GM18909 (cell line): ENCODE data around the gene PTPN22.

Source experiments
- ATAC-seq: cut with Tn5 transposase; IDR thresholded peaks from one replicate; pipeline ENCODE4 v1.9.1; 2021; ENCODE audit warnings: mild to moderate bottlenecking; ENCODE audit not compliant: unreplicated experiment, poor library complexity

Gene PTPN22

DNA sequence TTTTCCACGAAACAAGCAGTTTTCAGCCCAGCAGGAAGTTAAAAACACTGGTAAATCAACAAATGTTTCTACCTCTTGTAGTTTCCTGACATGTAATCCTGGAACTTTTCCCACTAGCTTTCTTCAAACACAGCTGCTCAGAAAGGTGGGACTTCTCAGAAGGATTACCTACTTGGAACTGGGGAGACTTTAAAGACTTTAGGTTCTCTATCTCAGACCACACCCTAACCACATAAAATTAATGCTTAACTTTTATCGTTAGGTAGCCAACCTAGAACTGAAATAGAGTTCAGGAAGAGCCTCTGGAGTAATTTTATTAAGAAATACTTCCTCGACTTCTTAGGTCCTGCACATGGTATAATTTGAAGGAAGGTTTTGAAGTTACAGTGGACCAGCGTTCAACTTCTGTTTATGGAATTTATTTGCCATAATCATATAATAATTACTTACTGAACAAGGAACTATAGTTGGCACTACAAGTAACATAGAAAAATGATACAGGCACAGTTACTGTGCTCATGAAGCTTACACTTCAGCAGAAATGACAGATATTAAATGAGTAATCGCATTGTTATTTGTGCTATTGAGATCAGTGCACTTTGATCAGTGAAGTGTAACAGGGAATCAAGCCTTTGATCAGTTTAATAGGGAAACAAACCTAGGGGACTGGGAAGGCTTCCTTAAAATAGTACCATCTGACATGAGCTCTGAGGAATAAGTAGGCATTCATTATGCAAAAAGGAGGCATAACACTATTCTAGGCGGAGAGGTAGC lies 16.1 kb upstream of the PTPN22 start, which contains the start of gene BCL2L15:
BCL2L15 (minus strand) TSS at position 180 of the 774 bp plus-strand sequence. CDS start 206 bp downstream, outside the sequence.
- ATAC-seq = peak; percentile 53

DNA sequence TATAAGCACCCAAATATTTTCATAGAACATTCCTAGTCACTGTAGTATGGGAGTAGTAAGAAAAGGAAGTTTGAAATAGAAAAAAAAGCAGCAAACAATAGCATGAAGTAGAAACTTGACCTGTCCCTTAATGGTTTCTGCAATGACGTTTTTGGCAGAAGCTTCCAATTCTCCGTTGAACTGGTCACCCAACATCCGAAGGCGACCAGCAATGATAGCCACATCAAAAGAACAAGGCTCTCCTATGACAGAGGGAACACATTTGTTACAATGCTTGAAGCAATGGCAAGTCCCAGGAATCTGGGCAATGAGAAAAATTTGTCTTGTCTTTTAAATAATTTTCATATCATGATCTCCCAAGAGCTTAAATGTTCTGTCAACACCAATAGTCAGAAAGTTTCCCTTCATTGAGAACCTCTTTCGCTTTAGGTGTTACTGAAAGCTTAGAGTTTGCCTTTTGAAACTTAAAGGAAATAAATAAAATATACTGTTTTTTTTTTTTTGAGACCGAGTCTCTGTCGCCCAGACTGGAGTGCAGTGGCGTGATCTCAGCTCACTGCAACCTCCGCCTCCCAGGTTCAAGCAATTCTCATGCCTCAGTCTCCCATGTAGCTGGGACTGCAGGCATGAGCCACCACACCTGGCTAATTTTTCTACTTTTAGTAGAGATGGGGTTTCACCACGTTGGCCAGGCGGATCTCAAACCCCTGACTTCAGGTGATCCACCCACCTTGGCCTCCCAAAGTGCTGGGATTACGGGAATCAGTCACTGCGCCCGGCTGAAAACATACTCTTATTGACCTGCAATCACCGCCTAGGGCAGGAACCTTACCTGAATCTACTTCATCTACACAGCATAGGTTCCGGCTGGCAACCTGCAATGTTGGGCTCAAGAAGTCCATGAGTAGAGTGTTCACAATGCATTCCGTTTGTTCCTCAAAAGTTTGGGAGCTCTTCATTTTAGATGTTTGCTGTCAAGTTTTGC lies 15.2 kb upstream of the PTPN22 start:
- ATAC-seq = no peak

DNA sequence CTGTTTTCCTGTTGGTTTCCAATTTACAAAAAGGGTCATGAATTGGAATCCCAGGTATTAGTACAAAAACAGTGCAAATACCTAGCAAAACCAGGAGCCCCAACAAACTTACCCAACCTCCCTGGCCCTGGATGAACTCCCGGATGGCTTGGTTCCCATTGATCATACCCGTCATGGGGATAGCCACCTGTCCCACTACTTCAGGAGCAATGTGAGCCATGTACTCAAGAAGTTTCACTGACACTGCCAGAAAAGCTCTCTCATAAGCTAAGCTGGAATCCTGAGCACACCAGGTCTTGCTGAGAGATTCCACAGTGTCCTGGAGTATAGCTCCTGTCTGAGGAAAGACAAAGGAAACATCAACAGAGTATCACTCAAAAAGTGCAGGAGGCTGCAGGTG lies 10.1 kb upstream of the PTPN22 start:
- ATAC-seq = no peak

DNA sequence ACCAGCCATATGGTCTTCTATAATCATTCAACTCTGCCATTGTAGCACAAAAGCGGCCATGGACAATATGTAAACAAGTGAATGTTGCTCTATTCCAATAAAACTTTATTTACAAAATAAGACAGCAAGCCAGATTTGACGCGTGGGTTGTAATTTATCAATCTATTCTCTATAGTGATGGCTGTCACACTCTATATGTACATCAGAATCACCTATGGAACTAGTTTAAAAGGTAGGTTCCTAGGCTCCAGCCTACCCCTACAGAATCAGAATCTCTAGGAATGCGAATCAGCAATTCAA lies 8.2 kb upstream of the PTPN22 start:
- ATAC-seq = no peak

DNA sequence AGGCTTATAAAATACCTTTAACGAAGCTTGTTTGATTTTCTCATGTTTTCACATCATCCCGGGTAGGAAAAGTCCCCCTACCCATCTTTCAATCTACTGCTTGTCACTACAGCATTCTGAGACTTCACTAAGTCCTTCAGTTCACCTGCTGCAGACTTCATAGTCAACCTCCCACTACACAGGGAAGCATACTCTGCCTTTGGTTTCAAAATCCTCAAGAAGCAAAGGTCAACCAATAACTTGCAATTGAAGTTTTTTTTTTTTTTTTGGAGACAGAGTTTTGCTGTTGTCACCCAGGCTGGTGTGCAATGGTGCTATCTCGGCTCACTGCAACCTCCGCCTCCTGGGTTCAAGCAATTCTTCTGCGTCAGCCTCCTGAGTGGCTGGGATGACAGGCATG lies 4.7 kb upstream of the PTPN22 start:
- no peak for ATAC-seq

DNA sequence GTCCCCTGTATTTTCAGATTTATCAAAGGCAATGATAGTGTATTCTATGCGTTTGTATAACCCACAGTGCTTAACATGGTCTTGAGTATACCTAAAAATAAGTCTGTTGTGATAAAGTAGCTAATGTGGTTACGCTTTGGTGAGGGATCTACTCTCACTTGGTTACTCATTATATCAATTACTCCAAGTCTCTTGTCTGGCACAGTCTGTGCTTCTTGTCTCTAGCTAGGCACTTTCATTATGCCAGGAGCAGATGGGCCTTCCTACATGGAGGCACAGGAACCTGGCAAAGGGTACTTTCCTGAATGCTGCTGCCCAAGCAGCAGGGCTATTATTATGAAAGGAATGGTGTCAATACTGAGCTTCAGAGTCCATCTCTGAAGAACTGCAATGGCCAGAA lies 4.2 kb upstream of the PTPN22 start:
- ATAC-seq = peak; percentile 56

DNA sequence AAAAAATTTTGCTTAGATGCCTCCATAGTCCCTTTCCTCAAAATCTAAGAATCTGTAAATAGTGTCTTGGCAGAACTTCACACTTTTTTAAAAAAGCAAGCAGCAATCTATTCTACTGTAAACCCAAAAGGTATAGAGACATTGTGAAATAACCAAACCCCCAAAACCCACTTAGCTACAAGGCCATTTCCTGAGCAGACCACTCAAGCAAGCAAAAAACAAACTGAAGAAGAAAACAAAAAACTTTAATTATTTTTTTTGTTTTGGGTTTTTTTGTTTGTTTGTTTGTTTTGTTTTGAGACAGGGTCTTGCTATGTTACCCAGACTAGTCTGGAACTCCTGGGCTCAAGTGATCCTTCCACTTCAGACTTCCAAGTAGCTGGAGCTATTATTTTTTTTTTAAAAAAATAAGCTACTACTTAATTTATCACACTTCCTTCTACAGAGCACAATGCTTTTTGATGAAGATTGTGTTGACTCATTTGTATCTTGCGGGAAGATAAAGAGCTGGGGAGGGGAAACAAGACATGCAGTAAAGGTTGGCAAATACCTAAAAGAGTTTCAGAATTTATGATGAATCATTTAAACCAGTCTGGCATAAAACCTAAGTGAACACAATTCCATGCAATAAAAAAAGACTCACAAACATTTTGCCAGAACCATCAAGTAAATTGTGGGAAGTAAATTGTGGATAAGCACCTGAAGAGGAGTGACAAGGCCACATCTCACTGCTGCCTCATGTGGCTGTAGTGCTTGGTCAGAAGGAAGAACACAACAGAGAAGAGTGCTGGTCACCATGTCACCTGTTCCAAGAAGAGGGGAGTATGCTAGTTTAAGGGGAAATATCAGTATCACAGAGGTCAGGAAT lies 2.7 kb upstream of the PTPN22 start:
- peak; percentile 27 for ATAC-seq

DNA sequence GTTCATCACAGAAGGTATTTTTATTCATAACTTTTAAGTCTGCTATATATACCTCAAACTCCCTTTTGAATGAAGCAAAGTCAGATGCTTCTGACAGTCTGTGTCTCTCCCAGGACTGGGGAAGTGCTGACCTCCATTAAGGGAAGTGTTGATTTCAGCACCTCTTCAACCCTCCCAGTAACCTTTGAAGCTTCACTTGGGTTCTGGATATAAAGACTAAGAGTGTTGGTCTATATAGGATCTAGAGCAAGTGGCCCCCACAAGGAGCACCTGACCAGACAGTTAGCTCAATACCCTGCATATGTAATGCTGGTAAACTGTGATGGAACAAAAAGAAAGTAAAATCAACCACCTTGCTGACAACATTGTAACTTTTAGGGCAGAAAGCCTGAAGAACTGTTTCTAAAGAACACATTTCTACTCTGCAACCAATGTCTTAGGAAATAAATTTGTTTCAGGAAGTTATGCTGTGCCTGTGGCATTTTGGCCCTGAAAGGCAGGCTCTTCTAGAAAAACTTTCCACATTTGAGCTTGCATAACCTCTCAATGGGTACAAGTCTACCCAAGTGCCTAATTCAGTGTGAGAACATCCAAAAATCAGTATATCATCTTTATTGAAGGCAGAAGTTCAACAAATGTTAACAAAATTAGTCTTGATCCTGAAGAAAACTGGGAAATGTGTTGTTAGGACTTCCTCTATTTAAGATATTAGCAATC lies 865 bp upstream of the PTPN22 start:
- peak; percentile 10 for ATAC-seq

DNA sequence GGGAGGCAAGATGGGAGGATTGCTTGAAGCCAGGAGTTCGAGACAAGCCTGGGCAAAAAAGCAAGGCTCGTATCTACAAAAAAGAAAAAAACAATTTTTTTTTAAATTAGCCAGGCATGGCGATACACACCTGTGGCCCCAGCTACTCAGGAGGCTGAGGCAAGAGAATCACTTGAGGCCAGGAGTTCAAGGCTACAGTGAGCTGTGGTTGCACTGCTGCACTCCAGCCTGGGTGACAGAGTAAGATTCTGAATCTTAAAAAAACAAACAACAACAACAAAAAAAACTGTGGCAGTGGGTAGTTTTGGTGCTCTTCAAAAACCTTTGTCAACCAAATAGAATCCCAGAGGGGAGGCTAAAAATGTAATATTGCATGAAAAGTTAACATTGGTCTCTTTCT lies 734 bp downstream of the PTPN22 start:
- ATAC-seq = no peak

DNA sequence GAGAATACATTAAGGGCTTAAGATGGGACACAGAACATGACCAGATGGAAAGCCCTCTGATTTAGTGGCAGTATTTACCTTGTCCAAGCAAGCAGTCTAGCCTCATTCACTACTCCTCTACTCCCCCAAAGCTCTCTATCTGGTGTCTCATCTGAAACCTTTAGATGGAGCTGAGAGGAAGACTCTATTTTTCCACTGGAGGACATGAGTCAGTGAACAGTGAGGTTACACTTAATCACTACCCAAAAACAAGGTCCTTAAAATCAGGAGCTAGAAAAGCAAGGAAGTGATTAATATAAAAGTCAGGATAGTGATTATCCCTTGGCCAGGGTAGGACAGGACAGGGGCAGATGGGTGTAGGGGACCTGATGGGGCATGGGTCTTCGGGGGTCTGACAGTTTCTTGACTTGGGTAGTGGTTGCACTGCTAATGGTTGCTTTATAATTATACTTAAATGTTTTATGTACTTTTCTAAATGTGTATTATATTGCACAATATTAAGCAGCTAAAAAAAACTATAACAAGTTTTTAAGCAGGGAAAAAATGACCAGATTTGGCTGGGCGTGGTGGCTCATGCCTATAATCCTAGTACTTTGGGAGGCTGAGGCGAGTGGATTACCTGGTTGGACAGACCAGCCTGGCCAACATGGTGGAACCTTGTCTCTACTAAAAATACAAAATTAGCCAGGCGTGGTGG lies 3.0 kb downstream of the PTPN22 start:
- ATAC-seq = no peak

DNA sequence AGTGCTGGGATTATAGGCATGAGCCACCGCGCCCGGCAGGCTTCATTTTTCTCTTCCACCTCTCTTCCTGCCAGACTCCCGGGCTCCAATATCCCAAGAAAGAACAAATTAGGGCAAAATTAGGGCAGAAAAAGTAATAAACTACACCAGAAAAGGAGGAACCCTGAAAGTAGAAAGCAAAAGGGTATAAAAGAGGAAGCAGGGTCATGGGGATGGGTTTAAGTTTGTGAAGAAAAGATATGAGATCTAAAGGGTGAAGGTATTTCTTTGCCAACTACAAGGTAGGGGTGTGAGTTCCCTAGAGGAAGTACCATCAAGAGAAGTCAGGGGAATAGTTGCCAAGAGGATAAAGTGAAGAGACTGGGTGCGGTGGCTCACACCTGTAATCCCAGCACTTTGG lies 9.9 kb downstream of the PTPN22 start:
- no peak for ATAC-seq

DNA sequence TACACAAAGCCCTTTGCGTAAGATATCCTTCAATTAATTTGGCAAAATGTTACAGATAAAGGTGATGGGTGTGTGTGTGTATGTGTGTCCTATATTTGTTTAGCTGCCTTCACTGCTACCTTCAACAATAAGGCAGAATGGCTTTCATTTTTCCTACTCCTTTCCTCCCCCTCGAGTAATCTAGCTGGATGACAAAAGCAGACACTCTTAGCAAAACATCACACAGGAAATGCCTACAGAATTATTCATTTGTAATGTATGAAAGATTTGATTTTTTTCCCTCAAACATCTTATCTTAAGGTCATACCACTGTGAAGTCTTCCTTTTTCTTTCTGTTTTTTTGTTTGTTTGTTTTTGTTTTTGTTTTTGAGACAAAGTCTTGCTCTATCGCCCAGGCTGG lies 10.6 kb downstream of the PTPN22 start:
- ATAC-seq = no peak

DNA sequence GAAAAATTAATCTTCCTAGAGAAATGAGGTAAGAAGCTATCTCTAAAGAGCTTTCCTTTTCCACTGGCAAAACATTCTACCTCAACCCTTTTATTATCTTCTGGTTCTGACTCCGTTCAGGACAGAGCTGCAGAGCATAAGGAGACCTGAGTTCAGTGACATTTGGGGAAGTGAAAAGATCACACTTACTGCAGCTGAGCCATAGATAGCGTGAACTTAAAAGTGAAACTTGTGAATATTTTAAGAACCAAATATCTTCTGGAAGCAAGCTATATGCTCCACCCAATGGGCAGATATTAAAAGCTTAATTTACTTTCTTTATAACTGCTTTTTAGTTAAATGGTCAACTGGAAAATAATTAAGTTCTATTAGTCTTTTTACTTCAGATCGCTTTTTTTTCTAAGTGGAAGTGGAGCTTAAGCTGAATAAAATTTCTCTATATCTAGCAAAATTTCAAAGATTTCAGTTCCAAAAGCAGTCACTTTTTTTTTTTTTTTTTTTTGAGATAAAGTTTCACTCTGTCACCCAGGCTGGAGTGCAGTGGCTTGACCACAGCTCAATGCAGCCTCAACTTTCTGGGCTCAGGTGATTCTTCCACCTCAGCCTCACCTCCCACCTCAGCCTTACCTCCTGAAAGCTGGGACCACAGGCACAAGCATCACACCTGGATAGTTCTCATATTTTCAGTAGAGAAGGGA lies 11.9 kb downstream of the PTPN22 start:
- ATAC-seq = peak; percentile 90

DNA sequence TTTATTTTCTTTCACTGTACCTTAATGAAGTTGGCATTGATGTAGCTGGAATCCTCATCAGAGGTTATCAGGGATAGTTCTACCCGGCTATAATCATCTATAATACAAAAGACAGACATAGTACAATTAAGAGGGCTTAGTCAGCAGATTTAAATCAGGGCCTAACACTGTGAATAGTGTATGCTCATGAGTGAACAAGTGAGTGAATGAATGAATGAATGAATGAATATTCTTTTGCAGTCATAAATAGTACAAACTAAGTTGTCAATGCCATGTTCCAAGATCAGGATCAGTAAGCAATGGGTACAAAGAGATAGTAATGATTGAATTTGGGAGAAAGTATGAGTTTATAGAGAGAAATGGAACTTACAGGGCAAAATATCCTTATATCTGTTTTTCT lies 12.5 kb downstream of the PTPN22 start:
- ATAC-seq = no peak

DNA sequence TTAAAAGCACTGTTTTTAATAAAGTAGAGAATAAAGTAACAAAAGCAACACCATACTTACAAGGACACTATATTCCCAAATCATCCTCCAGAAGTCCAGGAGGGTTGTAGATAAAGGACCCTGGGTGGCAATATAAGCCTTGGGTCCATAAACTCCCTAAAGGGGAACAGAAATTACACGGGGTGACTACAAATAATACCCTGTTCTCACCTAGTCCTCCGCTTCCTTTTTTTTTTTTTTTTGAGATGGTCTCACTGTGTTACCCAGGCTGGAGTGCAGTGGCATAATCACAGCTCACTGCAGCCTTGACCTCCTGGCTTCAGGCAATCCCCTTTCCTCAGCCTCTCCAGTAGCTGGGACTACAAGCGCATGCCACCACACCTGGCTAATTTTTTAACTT lies 13.1 kb downstream of the PTPN22 start:
- ATAC-seq = peak; percentile 41

DNA sequence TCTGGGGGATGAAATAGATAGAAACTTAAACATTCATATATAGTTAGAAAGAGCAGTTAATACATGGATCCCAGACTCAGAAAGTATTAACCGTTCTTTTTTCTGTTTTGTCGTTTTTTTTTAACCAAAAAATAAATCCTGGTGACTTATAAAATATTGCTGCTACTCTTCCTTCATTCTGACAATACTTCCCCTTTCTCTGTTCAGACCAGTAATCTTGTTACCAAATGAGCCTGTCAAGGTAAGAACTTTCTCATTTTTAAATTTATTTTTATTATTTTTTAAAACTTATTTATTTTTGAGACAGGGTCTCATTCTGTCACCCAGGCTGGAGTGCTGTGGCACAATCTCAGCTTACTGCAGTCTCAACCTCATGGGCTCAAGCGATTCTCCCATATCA lies 13.7 kb downstream of the PTPN22 start:
- no peak for ATAC-seq

DNA sequence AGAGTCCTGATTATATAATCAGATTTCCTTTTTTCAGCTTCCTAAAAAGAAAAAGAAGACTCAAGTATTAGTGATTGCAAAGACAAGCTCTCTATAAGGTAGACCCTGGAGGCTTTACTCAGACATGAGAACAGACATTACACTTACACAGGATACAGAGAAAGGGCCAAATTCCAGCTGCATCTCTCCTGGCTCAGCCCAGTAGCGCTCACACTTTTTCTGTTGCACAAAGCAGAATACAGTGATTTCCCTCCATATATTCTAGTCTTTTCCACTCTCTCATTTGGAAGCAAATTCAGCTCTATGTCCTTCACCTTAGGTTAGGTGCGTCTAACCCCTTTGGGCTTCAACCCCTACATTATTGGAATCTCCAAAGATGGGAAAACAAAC lies 15.1 kb downstream of the PTPN22 start:
- ATAC-seq = no peak

DNA sequence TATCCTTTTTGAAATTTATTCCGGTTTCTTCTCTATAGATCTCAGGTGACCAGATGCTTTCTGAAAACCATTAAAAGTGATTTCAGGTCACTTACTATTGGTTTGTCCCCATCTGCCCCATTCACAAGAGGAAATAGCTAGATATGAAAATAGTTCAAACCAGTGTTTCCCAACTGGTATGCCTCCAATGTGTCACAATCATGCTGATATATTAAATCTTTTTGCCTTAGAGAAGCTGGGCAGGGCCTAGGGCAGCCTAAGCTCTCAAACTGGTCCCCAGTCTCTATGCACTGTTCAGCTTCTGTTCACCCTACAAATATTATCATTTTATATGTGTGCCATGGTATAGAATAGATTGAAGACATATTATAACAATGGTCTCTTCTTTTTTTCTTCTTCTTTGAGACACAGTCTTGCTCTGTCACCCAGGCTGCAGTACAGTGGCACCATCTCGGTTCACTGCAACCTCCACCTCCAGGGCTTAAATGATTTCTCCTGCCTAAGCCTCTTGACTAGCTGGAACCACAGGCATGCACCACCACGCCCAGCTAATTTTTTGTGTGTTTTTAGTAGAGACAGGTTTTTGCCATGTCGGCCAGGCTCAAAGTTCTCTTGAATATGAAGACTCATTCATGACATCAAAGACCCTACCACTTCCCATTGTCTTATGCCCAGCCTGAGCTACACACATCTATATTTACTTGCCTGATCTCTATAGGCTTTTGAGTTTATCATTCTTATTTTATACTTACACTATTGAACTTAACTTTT lies 15.7 kb downstream of the PTPN22 start:
- ATAC-seq = no peak
